Fibroblast of skin of scalp (primary cell): ENCODE results near the gene OAF.
"Not testable (repeated sequence)": the region's sequence is repeated elsewhere in the genome, so short reads cannot be mapped to it uniquely, and the experiment has no call there.

ENCODE experiments used
- DNase-seq: peaks from one replicate; pipeline ENCODE4 v3.0.0-alpha.2; 2013

Gene OAF

DNA sequence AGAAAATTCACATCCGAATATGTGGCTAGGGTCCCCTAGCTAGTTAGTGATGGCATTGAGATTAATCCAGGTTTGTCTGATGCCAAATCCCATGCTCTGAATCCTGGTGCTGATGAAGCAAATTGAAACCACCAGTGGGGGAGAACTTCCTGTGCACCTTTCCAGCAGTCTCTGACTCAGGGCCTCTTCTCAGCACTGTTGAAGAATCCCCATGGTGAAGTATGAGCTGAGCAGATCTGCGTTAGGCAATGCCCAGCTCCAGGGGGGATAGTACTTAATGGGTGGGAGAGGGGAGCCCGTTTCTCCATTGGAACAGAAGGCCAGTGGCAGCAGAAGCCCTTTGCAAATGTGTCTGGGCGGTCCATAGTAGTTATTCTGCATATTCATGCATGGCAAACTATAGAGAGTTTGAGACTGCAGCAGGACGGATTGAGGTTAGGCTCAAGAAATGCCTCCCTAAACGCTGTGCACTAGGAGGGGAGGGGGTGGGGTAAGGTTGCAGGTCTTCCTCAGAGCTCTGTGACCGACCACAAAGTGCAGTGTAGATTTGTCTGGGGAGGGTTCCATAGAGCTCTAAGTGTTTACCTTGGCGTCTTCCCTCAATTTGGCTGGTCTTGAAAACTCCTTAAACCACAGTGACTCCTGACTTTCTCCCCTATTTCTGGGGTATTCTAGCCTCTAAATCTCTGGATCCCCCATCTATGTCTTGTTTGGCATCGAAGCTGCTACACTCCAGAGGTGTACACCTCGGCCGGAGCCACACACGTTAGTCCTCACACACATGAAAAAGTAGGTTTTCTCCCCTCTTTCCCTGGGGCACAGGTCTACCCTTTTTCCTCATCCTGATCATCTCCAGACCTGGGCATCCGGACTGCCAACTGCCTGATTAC is 33.9 kb downstream of the OAF start:
- DNase-seq: peak; percentile 34

- DNase-seq: no peak
Observed at GRCh38 chr11:120245434-120245833, 34.6 kb downstream of the OAF start.

DNA sequence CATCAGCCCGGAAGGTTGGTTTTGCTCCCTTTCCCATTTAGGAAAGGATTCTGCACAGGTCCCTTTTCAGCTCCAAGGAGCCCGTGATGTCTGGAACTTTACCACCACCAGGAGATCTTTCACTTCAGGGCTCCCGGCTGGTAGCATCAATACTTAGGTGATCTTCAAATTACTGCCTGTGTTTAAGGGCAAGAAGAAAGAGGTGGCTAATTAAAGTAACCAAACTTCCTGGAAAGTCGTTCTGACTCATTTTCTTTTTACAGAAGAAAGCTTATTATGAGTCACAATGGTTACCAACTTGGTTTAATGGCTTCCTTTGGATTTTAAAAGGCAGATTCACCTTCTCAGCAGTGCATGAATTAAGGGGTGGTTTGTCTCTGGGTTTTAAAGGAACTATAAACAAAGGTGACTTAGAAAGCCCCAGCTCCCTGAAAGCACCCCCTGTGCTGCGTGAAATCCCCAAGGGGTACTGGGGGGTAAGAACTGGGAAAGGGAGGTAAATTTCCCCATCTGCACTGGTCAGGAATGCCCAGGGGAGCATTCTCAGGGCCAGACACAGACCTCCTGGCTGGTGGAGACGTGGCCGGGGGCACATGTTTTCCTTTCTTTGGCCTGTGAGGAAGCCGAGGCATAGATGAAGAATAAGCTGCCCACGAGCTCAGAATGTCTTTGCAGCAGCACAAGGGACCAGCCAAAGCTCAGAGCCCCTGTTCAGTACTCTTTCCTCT is 37.9 kb downstream of the OAF start:
- peak; percentile 43 for DNase-seq

GRCh38 chr11:120249279-120250262 is 38.7 kb downstream of the OAF start:
- no peak for DNase-seq

- DNase-seq: not testable (repeated sequence)
Observed at GRCh38 chr11:120253377-120253776, 42.5 kb downstream of the OAF start.

DNA sequence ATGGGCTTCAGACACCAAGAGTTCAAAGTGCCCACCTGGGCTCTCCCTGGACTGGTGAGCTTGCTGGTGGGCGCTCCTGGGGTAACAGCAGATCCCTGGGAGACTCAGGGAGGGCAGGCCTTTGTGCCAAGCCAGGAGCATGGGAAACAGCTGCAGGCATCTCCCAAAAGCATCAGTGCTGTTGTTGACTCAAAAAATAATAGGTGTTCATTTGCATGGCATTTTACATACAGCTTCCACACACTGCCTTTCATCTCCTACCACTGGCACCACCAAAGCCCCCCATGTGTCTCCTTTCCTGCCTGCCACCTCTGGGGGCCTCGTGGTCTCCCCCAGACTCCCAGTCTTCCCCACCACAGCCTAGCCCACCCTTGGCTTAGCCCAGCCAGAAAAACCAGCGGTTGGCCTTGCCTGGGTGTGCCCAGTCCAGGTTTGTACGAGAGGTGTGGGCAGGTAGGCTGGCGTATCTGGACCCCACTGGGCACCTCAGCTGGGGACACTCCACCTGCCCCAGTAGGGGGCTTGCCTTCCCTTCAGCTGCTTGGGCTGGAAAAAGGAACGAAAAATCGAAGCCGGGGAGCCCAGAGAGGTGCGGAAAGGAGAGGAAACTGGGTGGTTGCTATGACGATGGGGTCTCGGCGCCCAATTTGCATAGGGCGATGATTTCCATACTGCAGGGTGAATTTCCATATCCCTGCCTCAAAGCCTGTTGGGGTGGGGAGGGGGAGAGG is 44.1 kb downstream of the OAF start:
- no peak for DNase-seq

DNA sequence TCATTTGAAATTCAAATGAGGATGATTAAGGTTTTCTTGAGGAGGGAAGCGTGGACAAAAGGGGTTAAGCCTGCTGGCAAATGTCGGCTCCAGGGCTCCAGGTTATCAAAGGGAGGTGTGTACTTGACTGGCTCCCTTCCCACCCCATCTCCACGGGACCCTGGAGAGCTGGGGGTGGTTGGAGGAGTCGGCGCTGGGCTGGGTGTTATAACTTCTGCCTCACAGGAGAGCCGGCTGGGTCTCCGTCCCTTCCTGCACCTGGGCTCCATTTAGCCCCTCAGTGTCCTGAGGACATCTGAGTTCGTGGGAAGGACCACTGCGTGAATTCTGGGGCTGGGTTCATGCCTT is 44.7 kb downstream of the OAF start:
- DNase-seq: no peak

DNA sequence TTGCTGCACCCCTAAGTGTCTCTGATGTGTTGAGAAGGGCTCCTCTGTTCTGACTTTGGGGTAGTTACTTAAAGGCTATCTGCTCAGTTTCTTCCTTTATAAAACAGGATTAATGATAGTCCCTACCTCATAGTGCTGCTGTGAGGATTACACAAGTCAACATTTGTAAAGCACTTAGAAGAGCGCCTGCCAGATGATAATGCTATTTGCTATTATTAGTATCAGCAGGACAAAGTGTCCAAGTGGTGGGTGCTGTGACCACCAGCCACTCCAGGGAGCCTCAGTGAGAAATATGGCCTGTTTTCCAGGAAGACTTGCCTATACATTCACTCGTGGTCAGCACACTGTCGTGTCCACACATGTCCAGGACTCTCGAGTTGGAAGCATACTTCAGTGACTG is 45.3 kb downstream of the OAF start:
- no peak for DNase-seq

GRCh38 chr11:120256779-120257178 is 45.9 kb downstream of the OAF start:
- no peak for DNase-seq

DNA sequence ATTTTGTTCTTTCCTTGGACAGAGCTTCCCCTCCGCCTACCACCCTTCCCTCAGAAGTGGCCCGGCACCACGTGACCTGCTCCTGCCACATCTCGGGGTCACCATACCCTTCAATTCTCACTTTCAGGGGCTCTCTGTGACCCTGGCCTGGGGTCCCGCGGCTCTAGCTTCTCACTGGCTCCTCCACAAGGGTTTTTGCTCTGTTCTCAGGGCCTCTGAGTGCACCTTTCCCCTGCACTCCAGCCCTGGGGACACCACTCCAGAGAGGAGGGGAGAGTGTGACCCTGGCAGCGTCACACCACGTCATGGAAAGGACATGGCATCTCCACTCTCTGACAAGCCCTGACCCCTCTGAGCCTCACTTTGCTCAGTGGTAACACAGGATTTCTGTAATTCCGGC is 46.5 kb downstream of the OAF start:
- DNase-seq: no peak

DNA sequence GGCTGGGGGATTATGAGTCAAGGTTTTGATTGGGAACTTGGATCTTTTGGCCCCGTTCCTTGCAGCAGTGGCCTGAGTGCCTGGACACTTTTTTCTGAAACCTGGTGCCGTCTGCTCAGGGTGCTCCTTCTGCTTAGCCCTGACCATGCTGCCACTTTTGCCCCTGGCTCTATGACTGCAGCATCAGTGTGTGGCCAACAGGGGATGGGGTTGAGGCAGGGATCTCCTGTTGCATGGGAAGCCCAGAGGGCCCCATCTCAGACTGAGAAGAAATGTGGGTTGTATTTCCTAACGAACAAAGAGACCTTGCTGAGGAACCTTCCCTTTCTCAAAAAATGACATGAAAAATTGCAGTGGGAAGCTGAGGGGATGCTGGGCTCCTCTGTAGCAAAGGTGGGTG is 47.8 kb downstream of the OAF start:
- DNase-seq: no peak

DNA sequence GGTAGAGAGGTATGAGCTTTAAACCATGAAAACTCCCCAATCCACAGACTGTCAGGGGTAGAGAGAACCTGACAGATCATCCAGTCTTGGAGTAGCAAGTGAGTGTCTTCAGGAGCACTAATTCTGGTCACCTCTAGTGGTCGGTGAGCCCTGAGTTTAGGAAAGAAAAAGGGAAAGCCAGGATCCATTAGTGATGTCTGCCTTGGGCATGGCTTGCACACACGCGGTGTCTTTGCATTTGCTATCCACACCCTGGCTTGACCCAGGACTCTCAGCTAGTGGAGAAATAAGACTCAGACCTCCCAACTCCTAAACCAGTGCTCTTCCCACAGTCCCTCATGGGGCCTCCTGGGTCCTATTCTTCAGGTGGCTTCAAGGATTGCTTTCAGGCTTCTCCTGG is 48.4 kb downstream of the OAF start:
- DNase-seq: no peak

DNA sequence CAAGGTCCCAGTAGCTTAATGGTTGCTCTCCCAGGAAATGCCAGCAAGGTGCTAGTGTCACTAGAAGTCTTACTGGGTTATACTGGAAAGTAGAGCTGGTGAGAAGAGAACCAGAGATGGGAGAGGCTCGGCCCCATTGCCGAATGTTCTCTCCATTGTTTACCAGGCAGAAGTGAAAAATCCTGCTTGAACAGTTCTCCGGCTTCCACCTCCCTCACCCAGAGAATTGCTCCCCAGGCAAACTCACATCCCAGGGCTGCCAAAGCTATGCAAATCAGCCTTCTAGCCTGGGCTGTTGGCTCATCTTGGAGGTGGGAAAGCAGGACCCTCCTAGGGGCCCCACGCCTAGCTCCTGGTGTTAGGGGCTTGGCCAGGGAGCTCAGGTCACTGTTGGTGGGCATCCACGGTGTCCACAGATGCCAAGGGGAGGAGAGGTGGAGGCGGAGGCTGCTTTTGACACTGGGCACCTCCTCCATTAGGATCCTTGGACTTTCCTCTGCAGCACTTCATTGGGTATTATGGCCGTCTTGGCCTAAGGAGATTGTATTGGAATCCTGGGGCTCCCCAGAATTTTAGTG is 49.2 kb downstream of the OAF start:
- no peak for DNase-seq

DNA sequence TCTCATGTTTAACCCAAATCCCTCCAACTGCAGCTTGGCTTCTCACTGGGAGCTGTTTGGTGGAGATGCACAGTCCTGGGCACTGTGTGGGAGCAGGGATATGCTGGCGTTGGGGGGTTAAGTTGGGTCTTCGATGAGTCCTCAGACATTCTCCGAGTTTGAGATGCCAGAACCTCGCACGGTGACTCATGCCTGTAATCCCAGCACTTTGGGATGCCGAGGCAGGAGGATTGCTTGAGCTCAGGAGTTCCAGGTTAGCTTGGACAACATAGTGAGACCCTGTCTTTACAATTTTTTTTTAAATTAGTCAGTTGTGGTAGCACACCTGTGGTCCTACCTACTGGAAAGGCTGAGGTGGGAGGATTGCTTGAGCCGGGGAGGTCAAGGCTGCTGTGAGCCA is 49.8 kb downstream of the OAF start:
- DNase-seq: no peak

DNA sequence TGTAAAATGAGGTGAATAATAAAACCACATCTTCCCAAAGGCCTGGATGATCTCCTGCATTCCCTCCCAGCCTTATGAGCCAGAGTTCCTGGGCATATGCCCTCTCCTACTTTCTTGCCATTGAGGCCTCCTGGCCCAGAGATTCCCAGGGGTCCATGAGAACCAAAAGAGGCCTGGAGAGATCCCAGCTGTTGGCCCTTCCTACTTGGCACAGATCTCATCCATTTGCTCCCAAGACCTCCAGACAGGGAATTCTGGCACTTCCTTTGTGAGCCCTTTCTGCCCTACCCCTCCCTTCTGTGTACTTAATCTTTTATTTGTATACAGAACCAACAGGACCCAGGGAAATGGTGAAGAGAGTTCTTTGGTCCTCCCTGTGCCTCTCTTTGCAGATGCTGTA is 50.5 kb downstream of the OAF start:
- no peak for DNase-seq

DNA sequence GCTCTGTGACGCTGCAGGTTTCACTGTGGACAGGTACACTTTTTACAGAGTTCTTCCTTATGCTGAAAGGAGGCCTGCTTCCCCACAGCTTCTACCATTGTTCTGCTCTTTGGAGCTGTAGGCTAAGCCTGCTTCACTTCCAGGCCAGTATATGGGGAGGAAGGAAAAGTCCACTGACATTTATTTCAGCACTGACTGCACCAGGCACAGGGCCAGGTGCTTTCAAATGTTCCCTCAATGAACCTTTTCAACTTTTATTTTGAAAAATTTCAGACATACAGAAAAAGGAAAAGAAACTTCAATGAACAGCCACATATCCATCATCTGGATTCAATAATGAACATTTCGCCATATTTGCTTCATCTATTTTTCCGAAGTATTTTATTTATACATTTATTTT is 51.1 kb downstream of the OAF start:
- no peak for DNase-seq

DNA sequence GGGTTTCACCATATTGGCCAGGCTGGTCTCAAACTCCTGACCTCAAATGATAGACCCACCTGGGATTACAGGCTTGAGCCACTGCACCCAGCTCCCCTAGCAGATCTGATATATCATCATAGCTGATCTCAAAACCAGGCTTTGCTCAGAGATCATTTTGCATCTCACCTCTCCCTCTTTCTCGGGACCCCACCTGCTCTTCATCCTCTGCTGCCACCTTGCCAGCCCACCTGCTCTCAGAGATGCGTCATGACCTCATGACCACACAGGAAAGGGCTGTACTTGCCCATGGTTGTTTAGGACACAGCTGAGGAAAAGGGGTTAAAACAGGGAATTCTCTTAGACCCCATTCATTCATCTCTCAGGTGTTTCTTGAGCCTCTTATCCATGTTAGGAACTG is 56.5 kb downstream of the OAF start:
- DNase-seq: no peak

DNA sequence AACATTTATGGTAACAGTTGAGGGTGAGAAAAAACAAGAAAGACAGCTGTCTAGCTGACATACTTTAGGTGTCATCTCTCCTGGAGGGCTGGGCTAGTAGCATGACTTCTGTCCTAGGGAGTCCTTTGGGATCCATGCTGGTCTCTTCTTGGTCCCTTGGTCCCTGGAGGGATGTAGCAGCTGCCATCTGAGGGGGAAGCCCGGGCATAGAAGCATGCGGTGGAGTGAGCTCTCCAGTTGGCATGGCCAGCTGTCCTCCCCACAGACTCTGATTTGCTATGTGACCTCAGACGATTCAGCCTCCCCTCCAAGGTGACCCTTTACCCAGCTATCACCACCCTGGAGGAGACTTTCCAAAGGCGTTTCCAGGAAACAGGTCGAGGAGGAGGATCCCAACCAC is 57.9 kb downstream of the OAF start:
- no peak for DNase-seq

- no peak for DNase-seq
Observed at GRCh38 chr11:120270386-120270785, 59.6 kb downstream of the OAF start.

DNA sequence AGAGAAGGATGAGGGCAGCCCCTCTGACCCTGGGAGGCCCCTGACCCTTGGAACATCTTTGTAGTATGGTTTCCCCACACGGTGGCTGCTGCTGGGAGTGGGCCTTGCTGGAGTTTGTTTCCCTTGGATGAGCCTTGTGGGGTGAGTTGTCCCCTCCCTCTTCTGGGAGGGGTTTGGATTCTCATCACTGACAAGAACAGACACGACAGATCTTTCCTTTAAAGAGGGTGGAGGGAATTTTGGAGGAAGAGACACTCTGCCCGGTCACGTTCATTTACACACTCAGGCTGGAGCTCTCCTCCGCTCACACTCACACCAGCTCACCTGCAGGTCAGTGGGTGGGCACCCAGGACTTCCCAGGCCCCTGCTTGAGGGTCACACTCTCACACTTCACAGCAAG is 60.8 kb downstream of the OAF start:
- no peak for DNase-seq

GRCh38 chr11:120272303-120272702 is 61.5 kb downstream of the OAF start:
- peak; percentile 57 for DNase-seq

- peak; percentile 17 for DNase-seq
Observed at GRCh38 chr11:120273432-120273831, 62.6 kb downstream of the OAF start.
